GM19043 (cell line): ENCODE results near the gene CLEC4G.
"Not testable (repeated sequence)": the region's sequence is repeated elsewhere in the genome, so short reads cannot be mapped to it uniquely, and the experiment has no call there.

Experiments
- ATAC-seq: cut with Tn5 transposase; IDR thresholded peaks from one replicate; pipeline ENCODE4 v1.9.1; 2021; ENCODE audit warnings: low read depth; ENCODE audit not compliant: unreplicated experiment

CLEC4G gene

GRCh38 chr19:7746903-7747884 is 15.3 kb upstream of the CLEC4G start, which contains the start of gene CD209:
CD209 (minus strand) TSS chr19:7747534; CDS start chr19:7747511, 23 bp downstream.
- no peak for ATAC-seq

GRCh38 chr19:7746306-7746705 is 14.4 kb upstream of the CLEC4G start:
- not testable (repeated sequence) for ATAC-seq

DNA sequence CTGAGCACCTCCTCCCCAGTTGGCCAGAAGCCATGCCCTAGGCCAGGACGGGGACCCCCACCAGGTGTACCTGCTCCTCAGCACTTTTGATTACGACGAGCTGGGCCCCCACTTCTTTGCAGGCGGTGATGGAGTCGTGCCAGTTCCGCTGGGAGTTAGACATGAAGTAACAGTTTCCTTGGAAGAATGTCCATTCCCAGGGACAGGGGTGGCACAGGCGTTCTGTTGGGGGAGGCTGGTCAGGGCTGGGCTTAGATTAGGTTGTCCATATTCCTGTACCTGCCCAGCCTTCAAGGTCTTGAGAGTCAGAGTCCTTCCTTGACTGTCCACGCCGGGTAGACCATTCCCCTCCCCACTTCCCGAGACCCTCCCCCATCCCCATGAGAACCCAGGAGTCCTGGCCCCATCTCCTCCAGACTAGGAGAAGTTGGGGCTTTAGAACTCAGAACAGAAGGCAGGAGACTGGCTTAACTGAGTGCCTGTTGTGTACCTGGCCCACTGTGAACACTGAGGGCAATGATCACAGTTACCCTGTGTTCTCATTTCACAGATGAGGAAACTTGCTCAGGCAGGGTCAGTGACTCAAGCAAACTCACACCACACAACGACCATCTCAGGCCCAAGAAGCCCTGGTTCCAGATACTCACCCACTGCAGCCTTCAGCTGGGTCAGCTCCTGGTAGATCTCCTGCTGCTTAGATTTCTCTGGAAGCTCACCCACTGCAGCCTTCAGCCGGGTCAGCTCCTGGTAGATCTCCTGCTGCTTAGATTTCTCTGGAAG is 13.2 kb upstream of the CLEC4G start:
- no peak for ATAC-seq

GRCh38 chr19:7744199-7744786 is 12.4 kb upstream of the CLEC4G start:
- no peak for ATAC-seq

DNA sequence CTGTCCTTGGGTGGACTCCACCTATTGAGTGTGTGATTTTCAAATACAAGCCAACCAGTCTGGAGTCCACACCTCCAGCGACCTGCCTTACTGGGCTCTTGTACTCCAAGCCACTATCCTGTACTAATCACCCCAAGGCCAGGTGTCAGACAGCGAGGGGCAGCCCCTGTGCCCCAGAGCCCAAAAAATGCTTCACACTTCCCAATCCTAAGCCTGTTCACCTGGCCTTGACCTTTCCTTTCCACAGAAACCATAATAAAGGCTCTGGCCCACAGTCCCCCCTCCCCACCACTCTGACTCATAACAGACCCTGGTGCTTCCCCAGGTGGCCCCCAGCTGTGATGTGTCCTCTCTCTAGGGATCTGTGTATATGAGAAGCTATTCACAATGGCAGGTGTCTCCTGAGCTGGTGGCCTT is 11.5 kb upstream of the CLEC4G start:
- ATAC-seq: peak; percentile 72

DNA sequence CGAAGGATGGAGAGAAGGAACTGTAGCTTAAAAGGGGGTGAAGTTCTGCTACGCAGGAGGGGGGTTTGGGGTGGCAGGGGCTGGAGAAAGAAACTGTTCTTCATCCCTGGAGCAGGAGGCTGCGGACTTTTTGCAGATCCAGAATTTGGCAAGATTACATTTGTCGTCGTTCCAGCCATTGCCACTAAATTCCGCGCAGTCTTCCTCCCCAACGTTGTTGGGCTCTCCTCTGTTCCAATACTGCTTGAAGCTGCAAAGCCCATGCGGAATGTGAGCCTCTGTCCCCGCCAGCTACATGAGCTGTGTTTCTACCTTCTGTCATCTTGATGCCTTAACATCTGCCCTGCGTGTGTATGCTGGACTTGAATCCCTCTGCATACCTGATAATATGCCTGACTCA is 11.1 kb upstream of the CLEC4G start:
- no peak for ATAC-seq

GRCh38 chr19:7742575-7742974 is 10.7 kb upstream of the CLEC4G start:
- no peak for ATAC-seq

DNA sequence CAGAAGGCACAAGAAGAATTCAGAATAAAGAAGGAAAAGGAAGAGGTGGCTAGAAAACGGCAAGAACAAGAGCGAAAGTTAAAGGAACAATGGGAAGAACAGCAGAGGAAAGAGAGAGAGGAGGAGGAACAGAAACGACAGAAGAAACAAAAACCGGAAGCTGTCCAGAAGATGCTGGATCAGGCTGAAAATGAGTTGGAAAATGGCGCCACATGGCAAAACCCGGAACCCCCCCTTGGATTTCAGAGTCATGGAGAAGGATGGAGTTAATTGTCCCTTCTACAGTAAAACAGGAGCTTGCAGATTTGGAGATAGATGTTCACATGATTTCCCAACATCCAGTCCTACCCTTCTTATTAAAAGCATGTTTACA is 8.8 kb upstream of the CLEC4G start:
- no peak for ATAC-seq

DNA sequence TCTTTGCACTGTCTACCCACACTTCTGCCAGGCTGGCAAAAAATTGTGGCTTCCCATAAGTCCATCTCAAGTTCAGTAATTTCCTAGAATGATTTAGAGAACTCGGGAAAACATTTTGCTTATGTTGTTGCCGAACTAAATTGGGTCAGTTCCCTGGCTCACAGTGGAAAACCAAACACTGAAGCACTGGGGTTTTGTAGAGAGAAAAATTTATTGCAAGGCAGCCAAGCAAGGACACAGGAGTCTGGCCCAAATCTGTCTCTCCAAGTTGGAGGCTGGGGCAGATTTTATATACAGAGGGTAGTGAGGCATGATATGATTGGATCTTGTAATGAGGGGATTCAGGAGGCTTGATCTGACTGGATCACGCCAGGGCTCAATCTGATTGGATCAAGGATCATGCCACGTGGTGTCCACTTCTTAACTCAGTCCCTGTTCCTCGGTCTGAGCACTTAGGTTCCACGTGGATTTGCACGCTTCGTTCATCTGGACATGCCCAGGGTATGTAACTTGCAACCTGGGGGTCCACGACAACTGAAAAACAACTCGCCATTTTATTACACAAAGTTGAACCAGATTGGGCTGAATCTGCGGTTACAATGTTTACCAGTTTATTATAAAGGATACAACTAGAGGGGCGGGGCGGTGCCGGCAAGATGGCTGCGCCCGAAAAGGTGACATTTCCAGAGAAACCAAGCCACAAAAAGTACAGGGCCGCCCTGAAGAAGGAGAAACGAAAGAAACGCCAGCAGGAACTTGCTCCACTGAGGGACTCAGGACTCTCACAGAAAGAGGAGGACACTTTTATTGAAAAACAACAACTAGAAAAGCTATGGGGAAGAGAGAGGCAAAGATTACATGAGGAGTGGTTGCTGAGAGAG is 8.1 kb upstream of the CLEC4G start:
- no peak for ATAC-seq

DNA sequence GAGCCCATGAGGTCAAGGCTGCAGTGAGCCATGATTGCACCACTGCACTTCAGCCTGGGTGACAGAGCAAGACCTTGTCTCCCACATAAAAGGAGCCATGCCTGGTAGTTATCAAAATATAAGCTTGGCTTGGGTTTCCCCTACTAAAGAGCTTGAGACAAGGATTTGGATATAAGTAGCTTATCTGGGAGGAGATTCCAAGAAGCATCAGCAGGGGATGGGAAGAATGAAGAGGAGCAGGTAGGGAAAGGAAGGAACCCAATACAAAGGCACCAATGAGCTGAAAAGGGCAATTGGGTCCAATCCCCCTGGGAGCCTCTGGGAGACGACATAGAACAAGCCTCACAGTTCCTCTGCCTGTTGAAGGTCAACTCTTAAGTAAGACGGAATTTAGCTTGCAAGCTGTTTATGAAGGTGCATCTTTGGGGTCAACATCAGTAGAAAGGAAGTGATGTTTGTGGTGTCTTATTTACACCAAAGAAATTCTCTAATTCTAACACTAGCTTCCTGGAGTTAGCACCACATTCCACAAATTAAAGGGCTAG is 7.4 kb upstream of the CLEC4G start:
- no peak for ATAC-seq

GRCh38 chr19:7738023-7738422 is 6.1 kb upstream of the CLEC4G start:
- no peak for ATAC-seq

DNA sequence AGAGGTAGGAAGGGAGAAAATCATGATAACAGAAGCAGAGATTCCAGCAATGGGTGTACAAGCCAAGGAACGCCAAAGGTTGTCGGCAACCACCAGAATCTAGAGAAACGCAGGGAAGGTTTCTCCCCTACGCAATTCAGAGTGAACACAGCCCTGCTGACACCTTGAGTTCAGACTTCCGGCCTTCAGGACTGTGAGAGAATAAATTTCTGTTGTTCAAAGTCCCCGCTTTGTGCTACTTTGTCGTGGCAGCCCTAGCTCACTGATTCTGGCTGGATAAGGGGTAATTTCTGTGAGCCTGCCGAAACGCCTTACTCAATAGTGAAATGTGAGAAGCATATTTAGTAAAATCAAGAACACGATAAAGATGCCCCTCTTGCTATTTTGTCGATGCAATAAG is 5.3 kb upstream of the CLEC4G start:
- no peak for ATAC-seq

DNA sequence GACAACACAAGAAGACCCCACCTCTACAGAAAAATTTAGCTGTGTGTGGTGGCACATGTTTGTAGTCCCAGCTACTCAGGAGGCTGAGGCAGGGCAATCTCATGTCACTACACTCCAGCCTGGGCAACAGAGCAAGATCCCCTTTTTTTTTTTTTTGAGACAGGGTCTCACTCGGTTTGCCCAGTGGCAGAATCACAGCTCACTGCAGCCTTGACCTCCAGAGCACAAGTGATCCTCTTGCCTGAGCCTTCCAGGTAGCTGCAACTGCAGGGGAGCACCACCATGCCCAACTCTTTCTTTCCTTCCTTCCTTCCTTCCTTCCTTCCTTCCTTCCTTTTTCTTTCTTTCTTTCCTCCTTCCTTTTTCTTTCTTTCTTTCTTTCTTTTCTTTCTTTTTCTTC is 4.2 kb upstream of the CLEC4G start:
- no peak for ATAC-seq

DNA sequence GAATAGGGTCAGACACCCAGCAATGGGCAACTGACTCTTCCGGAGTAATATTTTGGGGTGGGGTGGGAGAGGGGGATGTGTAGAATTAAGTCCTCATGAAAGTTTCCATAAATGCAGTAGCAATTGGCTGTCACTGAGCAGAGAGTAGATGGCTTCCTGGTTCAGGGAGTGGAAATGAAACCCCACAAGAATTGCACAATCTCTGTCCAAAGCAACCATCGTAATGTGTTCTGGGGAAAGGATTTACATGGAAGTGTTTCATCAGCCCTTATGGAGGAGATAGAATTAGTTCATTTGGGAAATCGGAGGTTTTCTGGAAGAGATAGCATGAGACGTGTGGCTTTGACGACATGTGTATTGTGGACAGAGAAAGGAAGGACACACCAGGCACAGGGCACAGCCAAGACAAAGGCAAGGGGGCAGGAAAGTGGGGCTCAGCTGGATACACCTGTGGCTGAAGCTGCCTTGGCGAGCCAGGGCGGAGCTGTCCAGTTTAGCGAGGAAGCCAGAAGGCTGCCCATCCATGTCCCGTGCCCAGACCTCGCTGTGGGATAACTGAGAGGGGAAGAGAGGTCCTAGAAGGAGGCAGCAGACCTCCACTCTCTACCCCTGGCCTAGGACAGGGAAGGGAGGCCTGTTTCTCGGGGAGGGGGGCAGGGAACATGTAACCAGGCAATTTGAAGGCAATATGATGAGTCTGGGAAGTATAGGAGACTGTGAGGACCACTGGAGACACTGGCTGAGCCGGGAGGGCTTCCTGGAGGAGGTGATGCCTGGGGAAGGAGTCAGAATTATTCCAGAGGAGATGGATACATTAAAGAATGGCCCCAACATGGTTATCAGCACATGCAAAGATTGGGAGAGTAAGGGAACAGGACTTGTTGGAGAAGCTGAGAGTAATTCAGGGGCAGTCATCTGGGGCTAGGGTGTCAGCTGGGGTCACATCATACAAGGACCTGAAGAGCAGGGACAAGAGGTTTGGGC is 2.6 kb upstream of the CLEC4G start:
- no peak for ATAC-seq

GRCh38 chr19:7733376-7733775 is 1.5 kb upstream of the CLEC4G start:
- no peak for ATAC-seq

DNA sequence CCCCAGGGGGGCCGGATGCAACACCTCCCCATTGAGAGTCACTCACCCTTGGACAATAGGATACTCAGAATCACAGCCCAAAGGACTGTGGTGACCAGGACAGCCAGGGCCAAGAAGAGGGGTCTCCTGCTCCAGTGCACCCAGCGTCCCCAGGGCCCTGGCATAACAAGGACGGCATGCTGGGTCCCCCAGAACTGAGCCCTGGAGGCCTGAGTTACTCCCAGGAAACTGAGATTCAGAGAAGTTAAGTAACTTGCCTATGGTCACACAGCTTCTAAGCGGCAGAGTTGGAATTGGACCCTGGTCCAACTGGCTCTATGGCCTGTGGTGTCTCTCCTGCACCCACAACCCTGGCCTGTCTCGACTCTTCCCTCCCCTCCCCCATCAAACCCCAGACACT is 295 bp downstream of the CLEC4G start:
- ATAC-seq: no peak

DNA sequence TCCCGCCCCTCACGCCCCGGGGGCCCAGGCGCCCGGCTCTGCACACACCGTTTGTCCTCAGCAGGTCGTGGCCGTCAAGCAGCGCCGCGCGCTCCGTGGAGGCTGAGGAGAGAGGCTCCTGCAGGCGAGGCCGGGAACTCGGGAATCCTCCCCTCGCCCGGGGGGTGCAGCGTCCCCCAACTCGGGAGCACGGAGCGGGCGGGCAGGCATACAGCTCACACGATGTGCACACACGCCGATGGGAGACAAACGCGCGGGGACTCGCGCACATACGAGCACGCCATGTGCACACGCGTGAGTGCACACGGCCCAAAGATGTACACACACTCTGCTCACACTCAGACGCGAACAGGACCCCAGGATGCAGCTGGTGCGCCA is 703 bp downstream of the CLEC4G start:
- no peak for ATAC-seq

DNA sequence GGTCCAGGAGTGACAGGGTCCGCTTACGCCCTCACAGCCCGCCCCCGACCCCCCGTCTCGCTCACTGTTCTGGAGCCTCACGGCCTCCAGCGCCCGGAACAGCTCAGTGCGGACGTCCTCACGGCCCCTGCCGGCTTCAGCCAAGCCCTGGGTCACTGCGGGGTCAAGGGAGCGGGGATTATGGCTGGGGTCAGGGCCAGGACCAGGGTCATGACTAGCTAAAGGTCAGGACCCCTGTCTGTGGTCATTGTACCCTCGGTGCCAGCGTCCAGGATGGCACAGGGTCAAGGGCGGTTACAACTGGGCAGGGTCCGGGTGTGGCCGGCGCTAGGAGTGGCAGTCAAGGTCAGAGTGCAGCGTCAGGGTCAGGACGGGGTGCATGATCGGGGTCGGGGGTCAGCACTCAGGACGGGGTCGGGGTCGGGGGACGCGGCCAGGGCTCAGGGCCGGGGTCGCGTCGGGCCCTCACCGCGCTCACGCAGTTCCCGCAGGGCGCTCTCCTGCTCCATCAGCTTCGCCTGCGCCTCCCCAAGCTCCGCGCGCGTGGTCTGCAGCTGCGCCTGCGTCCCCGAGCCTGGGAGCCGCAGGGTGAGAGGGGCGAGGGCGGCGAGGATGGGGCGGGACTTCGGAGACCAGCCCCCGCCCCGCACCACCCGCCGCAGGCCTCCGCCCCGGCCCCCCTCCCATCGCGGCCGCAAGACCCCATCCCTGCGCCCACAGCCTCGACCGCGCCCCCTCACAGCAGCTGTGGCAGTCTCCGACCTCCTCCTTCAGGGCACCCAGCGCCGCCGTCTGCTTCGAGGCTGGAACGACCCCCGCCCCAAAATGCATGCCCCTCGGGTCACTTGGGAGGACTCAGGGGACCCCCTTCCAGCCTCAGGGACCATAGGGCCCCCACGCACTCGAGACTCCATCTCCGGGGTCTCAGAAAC is 1.4 kb downstream of the CLEC4G start:
- no peak for ATAC-seq
